ENCODE results near the gene RAG1.

DNA sequence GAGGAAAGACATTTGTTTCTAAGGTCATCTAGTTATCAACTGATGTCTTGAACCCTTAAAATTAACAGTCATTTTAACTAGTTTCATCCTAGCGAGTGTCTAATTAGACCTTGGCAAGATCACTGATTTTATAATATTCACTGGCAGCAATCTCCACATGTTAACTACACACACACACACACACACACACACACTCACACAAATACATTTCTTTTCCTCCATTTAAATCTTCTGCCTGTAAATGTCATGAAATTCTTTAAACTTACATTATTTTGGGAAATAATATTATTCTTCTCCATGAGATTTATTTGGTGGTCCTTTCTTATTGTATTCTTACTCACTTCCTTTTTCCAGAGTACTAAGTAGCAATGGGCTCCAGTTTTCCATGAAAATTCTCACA lies 23.6 kb downstream of the RAG1 start:
- no peak for TF ChIP-seq ATF7 (IDR thresholded peaks at IDR 0.05)
- no peak for TF ChIP-seq FOXA1 (IDR thresholded peaks at IDR 0.05; ENCODE audit: borderline replicate concordance)
- no peak for TF ChIP-seq TARDBP (IDR thresholded peaks at IDR 0.05)
- no peak for TF ChIP-seq ZNF699 (CRISPR knock-in tag; IDR thresholded peaks at IDR 0.05; ENCODE audit: insufficient replicate concordance)
- TF ChIP-seq EZH2 (IDR thresholded peaks at IDR 0.05; ENCODE audit: borderline replicate concordance, low read depth, low read length): no peak
- TF ChIP-seq SRF (CRISPR knock-in tag; IDR thresholded peaks at IDR 0.05): no peak
- TF ChIP-seq JUNB (CRISPR knock-in tag; conservative IDR thresholded peaks at IDR 0.05): no peak
- TF ChIP-seq GTF2F1 (IDR thresholded peaks at IDR 0.05; ENCODE audit: low read depth, low read length): no peak
- no peak for TF ChIP-seq HDAC1 (IDR thresholded peaks at IDR 0.05)

Measured in K562 (cell line).